ENCODE measurements around the gene LIPC.

The LIPC gene

GRCh38 chr15:58541410-58542087, 109.8 kb downstream of the LIPC start:
- no peak overlapping the region for H3K27ac ChIP-seq
- TF ChIP-seq, protein P1, sequence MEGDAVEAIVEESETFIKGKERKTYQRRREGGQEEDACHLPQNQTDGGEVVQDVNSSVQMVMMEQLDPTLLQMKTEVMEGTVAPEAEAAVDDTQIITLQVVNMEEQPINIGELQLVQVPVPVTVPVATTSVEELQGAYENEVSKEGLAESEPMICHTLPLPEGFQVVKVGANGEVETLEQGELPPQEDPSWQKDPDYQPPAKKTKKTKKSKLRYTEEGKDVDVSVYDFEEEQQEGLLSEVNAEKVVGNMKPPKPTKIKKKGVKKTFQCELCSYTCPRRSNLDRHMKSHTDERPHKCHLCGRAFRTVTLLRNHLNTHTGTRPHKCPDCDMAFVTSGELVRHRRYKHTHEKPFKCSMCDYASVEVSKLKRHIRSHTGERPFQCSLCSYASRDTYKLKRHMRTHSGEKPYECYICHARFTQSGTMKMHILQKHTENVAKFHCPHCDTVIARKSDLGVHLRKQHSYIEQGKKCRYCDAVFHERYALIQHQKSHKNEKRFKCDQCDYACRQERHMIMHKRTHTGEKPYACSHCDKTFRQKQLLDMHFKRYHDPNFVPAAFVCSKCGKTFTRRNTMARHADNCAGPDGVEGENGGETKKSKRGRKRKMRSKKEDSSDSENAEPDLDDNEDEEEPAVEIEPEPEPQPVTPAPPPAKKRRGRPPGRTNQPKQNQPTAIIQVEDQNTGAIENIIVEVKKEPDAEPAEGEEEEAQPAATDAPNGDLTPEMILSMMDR (IDR thresholded peaks at IDR 0.05) = no peak
- TF ChIP-seq ZFX (IDR thresholded peaks at IDR 0.05; ENCODE audit: borderline replicate concordance) = no peak

- TF ChIP-seq, protein P1 (IDR thresholded peaks at IDR 0.05) = no peak
- no peak for TF ChIP-seq ZFX (IDR thresholded peaks at IDR 0.05; ENCODE audit: borderline replicate concordance)
- H3K27ac ChIP-seq = no peak overlapping the region
These were observed 112.0 kb downstream of the LIPC start for GRCh38 chr15:58543664-58544335.

DNA sequence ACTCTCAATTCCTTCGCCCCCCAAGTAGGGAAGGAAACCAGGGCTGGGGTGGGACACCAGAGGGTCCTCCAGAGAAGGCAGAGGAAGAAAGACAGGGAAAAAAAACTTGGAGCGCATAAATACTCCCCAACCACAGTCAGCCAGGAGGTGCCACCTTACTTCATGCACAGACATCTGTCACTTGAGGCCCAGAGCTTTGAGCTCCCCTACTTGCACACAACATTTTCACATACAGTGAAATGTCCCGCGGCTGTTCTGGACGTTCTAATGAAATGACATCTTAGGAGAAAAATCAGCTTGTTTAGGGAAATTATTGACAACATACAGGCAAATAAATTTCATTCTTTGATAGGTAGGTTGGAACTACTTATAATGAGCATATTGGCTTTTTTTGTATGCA, 113.0 kb downstream of the LIPC start:
- TF ChIP-seq, protein P1 (IDR thresholded peaks at IDR 0.05) = no peak
- TF ChIP-seq ZFX (IDR thresholded peaks at IDR 0.05; ENCODE audit: borderline replicate concordance) = no peak
- no peak overlapping the region for H3K27ac ChIP-seq

DNA sequence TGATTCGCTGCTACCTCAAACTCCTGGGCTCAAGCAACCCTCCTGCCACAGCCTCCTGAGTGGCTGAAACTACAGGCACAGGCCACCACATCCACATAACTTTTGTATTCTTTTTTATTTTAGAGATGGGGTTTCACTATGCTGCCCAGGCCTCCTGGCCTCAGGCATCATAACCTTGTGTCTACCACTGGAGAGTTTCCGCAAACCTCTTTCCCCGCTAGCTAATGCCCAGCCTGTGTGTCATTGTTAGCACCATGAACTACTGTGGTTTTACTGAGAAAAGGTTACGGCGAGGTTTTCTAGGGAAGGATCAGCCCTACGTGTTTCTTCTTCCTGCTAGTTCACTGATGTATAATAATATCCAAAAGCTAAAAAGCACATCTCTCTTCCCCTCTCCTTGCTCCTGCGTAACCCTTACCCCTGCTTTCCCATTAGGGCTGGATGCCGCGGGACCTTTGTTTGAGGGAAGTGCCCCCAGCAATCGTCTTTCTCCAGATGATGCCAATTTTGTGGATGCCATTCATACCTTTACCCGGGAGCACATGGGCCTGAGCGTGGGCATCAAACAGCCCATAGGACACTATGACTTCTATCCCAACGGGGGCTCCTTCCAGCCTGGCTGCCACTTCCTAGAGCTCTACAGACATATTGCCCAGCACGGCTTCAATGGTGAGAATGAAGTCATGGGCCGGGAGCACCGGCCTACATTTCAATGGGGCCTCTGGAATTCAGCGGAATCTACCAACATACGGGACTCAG, 113.7 kb downstream of the LIPC start:
- TF ChIP-seq, protein P1 (IDR thresholded peaks at IDR 0.05) = no peak
- no peak for TF ChIP-seq ZFX (IDR thresholded peaks at IDR 0.05; ENCODE audit: borderline replicate concordance)
- no peak overlapping the region for H3K27ac ChIP-seq

GRCh38 chr15:58546066-58546591, 114.3 kb downstream of the LIPC start:
- TF ChIP-seq ZFX (IDR thresholded peaks at IDR 0.05; ENCODE audit: borderline replicate concordance) = no peak
- no peak overlapping the region for H3K27ac ChIP-seq

DNA sequence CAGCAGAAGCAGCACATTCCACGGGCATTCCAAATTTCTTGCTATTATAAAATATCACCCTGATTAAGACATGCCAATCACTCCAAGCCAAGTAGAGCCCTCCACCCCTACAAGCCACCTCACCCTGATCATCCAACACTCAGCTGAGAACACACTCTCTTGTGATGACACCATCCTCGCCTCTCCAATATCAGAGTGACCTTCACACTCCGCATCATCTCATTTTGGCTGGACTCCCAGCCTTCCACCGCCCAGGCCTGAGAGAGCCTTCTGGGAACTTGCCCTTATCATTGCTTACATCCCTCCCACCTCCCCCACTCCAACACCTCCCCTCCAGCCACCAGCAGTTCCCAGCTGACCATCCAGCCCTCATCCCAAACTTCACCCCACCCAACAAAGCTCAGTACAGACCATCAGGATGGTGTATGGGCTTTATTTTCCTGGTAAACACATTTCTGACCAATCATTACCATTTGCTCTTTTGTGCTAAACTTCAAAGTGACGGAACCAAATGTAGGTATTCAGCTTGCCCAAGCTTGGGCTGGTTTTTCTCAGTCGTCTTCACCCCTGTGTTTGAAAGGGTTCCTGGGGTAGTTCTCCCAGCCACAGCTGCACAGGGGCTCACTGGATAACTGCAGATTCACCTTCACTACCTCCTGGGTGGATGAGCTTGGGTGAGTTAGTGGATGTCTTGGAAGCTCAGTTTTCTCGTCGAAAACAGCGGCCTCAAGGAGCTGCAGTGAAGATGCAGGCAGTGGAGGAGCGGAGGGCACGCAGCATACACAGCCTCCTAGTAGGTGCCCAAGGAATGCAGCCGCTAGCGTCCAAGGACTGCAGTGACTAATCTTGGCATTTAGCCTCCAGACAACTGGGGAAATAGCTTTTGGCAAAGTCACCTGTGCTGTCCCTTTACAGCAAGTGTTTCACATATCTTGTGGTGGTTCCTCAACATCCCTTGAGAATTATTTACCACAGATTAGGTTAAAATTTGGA, 115.1 kb downstream of the LIPC start:
- TF ChIP-seq, protein P1 (IDR thresholded peaks at IDR 0.05) = no peak
- no peak for TF ChIP-seq ZFX (IDR thresholded peaks at IDR 0.05; ENCODE audit: borderline replicate concordance)
- H3K27ac ChIP-seq = no peak overlapping the region
